HG02884 (cell line): ENCODE results near the gene OGFOD3.
"Not testable (repeated sequence)": the region's sequence is repeated elsewhere in the genome, so short reads cannot be mapped to it uniquely, and the experiment has no call there.

Experiments
- ATAC-seq: cut with Tn5 transposase; IDR thresholded peaks from one replicate; pipeline ENCODE4 v1.9.1; 2021; ENCODE audit warnings: mild to moderate bottlenecking, moderate library complexity; ENCODE audit not compliant: unreplicated experiment

Gene OGFOD3

GRCh38 chr17:82418001-82418986, at the start of gene OGFOD3, which contains the start of gene HEXD:
TSS of gene OGFOD3 (minus strand) at chr17:82418586. CDS start at chr17:82418485, 101 bp downstream.
TSS of gene HEXD (plus strand) at chr17:82418347. CDS start at chr17:82419800, 1,453 bp downstream.
- peak; percentile 72 for ATAC-seq

- no peak for ATAC-seq
These were observed 46.7 kb upstream of the OGFOD3 start for GRCh38 chr17:82465023-82465603.

- ATAC-seq: no peak
These were observed 46.2 kb upstream of the OGFOD3 start for GRCh38 chr17:82464567-82464929.

GRCh38 chr17:82463925-82464566, 45.7 kb upstream of the OGFOD3 start:
- no peak for ATAC-seq

- ATAC-seq: no peak
These were observed 45.0 kb upstream of the OGFOD3 start for GRCh38 chr17:82463391-82463790.

GRCh38 chr17:82461827-82462524, 43.6 kb upstream of the OGFOD3 start:
- no peak for ATAC-seq

GRCh38 chr17:82459936-82460335, 41.5 kb upstream of the OGFOD3 start:
- ATAC-seq: not testable (repeated sequence)

GRCh38 chr17:82458885-82459424, 40.6 kb upstream of the OGFOD3 start:
- no peak for ATAC-seq

GRCh38 chr17:82458179-82458884, 39.9 kb upstream of the OGFOD3 start, which contains the start of gene NARF:
TSS of gene NARF (plus strand) at chr17:82458741. CDS start at chr17:82458804, 63 bp downstream.
- peak; percentile 91 for ATAC-seq

GRCh38 chr17:82457929-82458178, 39.5 kb upstream of the OGFOD3 start:
- no peak for ATAC-seq

- no peak for ATAC-seq
These were observed 38.9 kb upstream of the OGFOD3 start for GRCh38 chr17:82457073-82457928.

GRCh38 chr17:82453706-82454105, 35.3 kb upstream of the OGFOD3 start:
- ATAC-seq: not testable (repeated sequence)

GRCh38 chr17:82453151-82453550, 34.8 kb upstream of the OGFOD3 start:
- not testable (repeated sequence) for ATAC-seq

GRCh38 chr17:82452162-82452561, 33.8 kb upstream of the OGFOD3 start:
- ATAC-seq: no peak

GRCh38 chr17:82450357-82451106, 32.1 kb upstream of the OGFOD3 start, which contains the start of gene CYBC1:
TSS of gene CYBC1 (minus strand) at chr17:82450752. CDS start at chr17:82449254, 1,498 bp downstream.
- ATAC-seq: peak; percentile 58

- ATAC-seq: no peak
These were observed 31.5 kb upstream of the OGFOD3 start for GRCh38 chr17:82449883-82450356.

- no peak for ATAC-seq
These were observed 30.9 kb upstream of the OGFOD3 start for GRCh38 chr17:82449131-82449882.
